H1 (cell line): ENCODE data around the gene RPS28. TPM values are rescaled to one million over a fixed set of nuclear protein-coding genes. Genes with fewer than 3 reads are reported as not detected.
A peak's percentile ranks its signal among the peaks of the same experiment; 100 is the strongest.

Experiments used
- BCL11A ChIP-seq, 2 experiments: IDR thresholded peaks; one replicate each; pipeline ENCODE4 v1.6.1; 2011; ENCODE audit warnings: low read depth in 2 of 2, low read length in 2 of 2, mild to moderate bottlenecking in 2 of 2
- EZH2 ChIP-seq: fragments of 200-600 bp; sonication (generic); IDR thresholded peaks from 2 replicates; pipeline ENCODE4 v1.7.1; 2012; ENCODE audit warnings: low read depth, mild to moderate bottlenecking, moderate library complexity, low read length, inconsistent platforms; ENCODE audit not compliant: severe bottlenecking
- NANOG ChIP-seq: IDR thresholded peaks from 2 replicates; pipeline ENCODE4 v1.6.1; 2011; ENCODE audit warnings: low read length, low read depth, mild to moderate bottlenecking, inconsistent platforms; ENCODE audit not compliant: insufficient read depth, poor library complexity, severe bottlenecking
- TCF12 ChIP-seq: IDR thresholded peaks from 2 replicates; pipeline ENCODE4 v1.6.1; 2011; ENCODE audit warnings: low read depth, mild to moderate bottlenecking, low read length
- polyA plus RNA-seq, 7 experiments: library from polyadenylated mRNA; depleted of rRNA in 3 of 7; stranded (reverse) in 5 of 7; unstranded in 2 of 7; fragments of >200 nt in 5 of 7; fragments of 200-250 nt in 2 of 7; gene quantifications; 1 replicate in 5 of 7; 2 replicates in 1 of 7; 4 replicates in 1 of 7; pipeline versions ENCODE4 v1.2.1 to v1.2.3, GENCODE V29; 2011 to 2013; ENCODE audit warnings: missing spikeins in 2 of 7, mixed read lengths in 2 of 7
- total RNA-seq: library from RNA; stranded (reverse); fragmentation: NEBNext Ultra II Directional; extraction: Animal tissue kit (Norgen Biotek cat#: 25700); gene quantifications from 2 replicates; pipeline ENCODE4 v1.2.1, GENCODE V29; 2021
- TF ChIP-seq, protein P1 (sequence below): IDR thresholded peaks from 2 replicates; pipeline ENCODE4 v1.6.1; 2012; ENCODE audit warnings: inconsistent platforms
- TF ChIP-seq, protein P2 (sequence below): IDR thresholded peaks from 2 replicates; pipeline ENCODE4 v1.6.1; 2012; ENCODE audit warnings: inconsistent platforms

The RPS28 gene
- total and polyA plus RNA-seq, 2 of the 8 experiments (the other 6 are each of a cell fraction or from before 2014, with no cell fraction given) = 1,241 to 1,699 TPM

DNA sequence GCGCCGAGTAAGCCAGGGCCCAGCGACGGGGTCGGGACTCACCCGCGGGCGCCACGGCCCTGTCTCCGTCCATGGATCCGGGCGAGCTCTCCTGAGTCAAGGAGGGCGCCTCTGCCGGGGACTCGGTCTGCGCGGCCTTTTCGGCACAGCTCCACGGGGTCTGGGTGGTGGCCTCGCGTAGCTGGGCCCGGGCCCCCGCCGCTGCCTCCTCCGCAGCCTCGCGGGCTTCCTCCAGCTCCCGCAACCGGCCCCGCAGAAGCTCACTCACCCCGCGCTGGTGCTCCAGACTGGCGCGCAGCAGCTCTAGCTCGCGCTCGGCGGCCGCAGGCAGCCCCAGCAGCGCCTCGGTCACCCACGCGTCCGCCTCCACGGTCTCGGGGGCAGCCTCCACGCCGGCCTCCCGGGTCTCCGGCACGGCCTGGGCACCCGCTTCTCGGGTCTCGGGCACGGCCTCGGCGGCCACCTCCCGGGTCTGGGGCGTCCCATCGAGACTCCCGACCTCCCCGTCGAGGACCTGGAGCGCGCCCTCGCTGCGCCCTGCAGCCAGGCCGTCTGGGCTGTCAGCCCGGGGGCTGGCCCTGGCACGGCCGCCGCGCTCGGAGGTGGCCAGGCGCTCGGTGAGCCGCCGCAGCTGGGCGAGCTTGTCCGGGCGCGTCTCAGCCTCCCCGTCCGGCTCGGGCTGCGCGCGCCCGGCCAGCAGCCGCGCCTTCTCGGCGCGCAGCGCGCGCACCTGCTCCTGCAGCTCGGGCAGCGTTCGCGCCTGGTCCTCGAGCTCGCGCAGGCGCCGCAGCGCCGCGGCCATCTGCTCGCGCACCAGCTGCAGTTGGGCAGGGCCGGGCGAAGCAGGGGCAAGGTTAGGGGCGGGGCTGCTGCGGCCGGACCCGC lies 13.4 kb downstream of the RPS28 start (continued):
- TF ChIP-seq, protein P1, sequence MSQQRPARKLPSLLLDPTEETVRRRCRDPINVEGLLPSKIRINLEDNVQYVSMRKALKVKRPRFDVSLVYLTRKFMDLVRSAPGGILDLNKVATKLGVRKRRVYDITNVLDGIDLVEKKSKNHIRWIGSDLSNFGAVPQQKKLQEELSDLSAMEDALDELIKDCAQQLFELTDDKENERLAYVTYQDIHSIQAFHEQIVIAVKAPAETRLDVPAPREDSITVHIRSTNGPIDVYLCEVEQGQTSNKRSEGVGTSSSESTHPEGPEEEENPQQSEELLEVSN = peak; percentile 38; the same call in 1 of the 2 replicates
- TF ChIP-seq, protein P2, sequence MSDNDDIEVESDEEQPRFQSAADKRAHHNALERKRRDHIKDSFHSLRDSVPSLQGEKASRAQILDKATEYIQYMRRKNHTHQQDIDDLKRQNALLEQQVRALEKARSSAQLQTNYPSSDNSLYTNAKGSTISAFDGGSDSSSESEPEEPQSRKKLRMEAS = peak; percentile 73
- peak; percentile 31 for TF ChIP-seq EZH2
- no peak for TF ChIP-seq BCL11A (IDR thresholded peaks at IDR 0.05; ENCODE audit: low read depth in 2 of 2, low read length in 2 of 2)
- no peak for TF ChIP-seq TCF12
- TF ChIP-seq NANOG = no peak
